Thyroid gland (tissue), 4 donors: ENCODE measurements around the gene POLN. TPM values are rescaled to one million over a fixed set of nuclear protein-coding genes. Genes with fewer than 3 reads are reported as not detected.

Experiments
- DNase-seq, 2 donors: peaks; one replicate each; pipeline ENCODE4 v3.0.0-alpha.2; 2019
- H3K27ac ChIP-seq, 3 donors: fragments of 200-600 bp; sonication (generic); 1 replicate in 2 of 3; 2 replicates in 1 of 3; pipeline ENCODE4 v1.5.1; 2016 to 2019; ENCODE audit warnings: mild to moderate bottlenecking in 1 of 3, moderate library complexity in 1 of 3
- H3K27me3 ChIP-seq: fragments of 200-600 bp; sonication (generic); one replicate; pipeline ENCODE4 v1.5.1; 2019
- H3K36me3 ChIP-seq, 2 donors: fragments of 200-600 bp; sonication (generic); one replicate each; pipeline ENCODE4 v1.5.1; 2016 to 2019
- H3K4me1 ChIP-seq, 2 donors: fragments of 200-600 bp; sonication (generic); one replicate each; pipeline ENCODE4 v1.5.1; 2017 to 2019
- H3K4me3 ChIP-seq, 3 donors: fragments of 200-600 bp; sonication (generic); replicated peaks in 1 of 3; 1 replicate in 2 of 3; 2 replicates in 1 of 3; pipeline ENCODE4 v1.5.1; 2016; ENCODE audit warnings: mild to moderate bottlenecking in 1 of 3
- H3K9me3 ChIP-seq: fragments of 200-600 bp; sonication (generic); one replicate; pipeline ENCODE4 v1.5.1; 2017
- CTCF ChIP-seq, 6 experiments: fragments of 200-600 bp in 3 of 6; fragments of 450-650 bp in 3 of 6; sonication (generic) in 3 of 6; IDR thresholded peaks; one replicate each; pipeline ENCODE4 v1.5.1; 2016 to 2019; ENCODE audit warnings: antibody characterized with exemption in 6 of 6, mild to moderate bottlenecking in 2 of 6, inconsistent platforms in 1 of 6, moderate library complexity in 1 of 6
- POLR2A ChIP-seq, 2 donors: fragments of 450-650 bp; IDR thresholded peaks; one replicate each; pipeline ENCODE4 v1.6.1; 2017; ENCODE audit warnings: antibody characterized with exemption in 2 of 2, mild to moderate bottlenecking in 2 of 2, moderate library complexity in 1 of 2
- WGBS, 2 donors: methylation state at CpG; one replicate each; pipeline ENCODE4 v1.1.5; 2017; 5-methylcytosine and 5-hydroxymethylcytosine counted together
- intact Hi-C: fragments of 100-400 bp; cut with DNase I; formaldehyde crosslinking; loops from one replicate; pipeline ENCODE4 v1.15.1; 2023
- total RNA-seq, 4 donors: library from RNA; depleted of rRNA; stranded (reverse); fragments of >200 nt; gene quantifications; one replicate each; pipeline ENCODE4 v1.2.3, GENCODE V29; 2016

The POLN gene
- total RNA-seq, 4 donors from 2014 or later, result 1.5 to 5.4 (median 3.0) TPM

GRCh38 chr4:2065106-2065930, 176.6 kb downstream of the POLN start:
- H3K27me3 ChIP-seq, result no peaks in the 10 kb centered on the region
- intact Hi-C loops, result no loop called here
- 78 to 88% methylated on average over 15 to 16 of the region's 24 CpGs for WGBS, 2 donors

GRCh38 chr4:2064276-2064991, 177.5 kb downstream of the POLN start:
- intact Hi-C loops, result no loop called here
- no peaks in the 10 kb centered on the region for H3K27me3 ChIP-seq

More at GRCh38 chr4:2065106-2065930, 176.6 kb downstream of the POLN start:
- no peak for DNase-seq
- Histone ChIP-seq H3K27ac (no peak overlapping the region), H3K4me1 (peaks cover 0 to 5% of the 10 kb centered on the region in 2 donors), H3K4me3 (no peak overlapping the region), H3K9me3 (no peaks in the 10 kb centered on the region), H3K36me3 (no peaks in the 10 kb centered on the region)
- TF ChIP-seq POLR2A (IDR thresholded peaks at IDR 0.05) (no peak), CTCF (IDR thresholded peaks at IDR 0.05) (no peak)

DNA sequence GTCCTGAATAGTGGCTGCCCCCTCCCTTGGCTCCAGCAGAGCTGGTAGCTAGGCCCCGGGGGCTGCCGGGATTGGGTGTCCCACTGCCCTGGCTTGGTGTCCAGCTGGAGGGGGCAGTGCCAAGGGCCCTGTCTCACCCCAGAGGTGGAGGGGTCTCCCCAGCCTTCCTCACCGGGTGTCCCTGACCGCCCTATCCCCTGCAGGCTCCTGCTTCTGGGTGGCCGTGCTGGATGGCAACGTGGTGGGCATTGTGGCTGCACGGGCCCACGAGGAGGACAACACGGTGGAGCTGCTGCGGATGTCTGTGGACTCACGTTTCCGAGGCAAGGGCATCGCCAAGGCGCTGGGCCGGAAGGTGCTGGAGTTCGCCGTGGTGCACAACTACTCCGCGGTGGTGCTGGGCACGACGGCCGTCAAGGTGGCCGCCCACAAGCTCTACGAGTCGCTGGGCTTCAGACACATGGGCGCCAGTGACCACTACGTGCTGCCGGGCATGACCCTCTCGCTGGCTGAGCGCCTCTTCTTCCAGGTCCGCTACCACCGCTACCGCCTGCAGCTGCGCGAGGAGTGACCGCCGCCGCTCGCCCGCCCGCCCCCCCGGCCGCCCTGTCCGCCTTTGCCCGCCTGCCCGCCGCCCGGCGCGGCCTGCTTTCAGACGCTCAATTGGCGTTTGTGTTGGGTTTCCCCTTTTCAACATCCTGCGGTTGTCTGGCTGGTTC, 178.2 kb downstream of the POLN start:
- DNase-seq, result no peak
- intact Hi-C loops, result no loop called here
- TF ChIP-seq POLR2A (IDR thresholded peaks at IDR 0.05) (no peak), CTCF (IDR thresholded peaks at IDR 0.05) (no peak)
- no peaks in the 10 kb centered on the region for H3K27me3 ChIP-seq
- no peaks in the 10 kb centered on the region for H3K9me3 ChIP-seq
- peaks cover 0 to 10% of the 10 kb centered on the region in 2 donors for H3K4me1 ChIP-seq
- no peak overlapping the region for H3K27ac ChIP-seq
- no peak overlapping the region for H3K4me3 ChIP-seq
- WGBS, 2 donors, result 96 to 97% methylated on average over 42 to 50 of the region's 53 CpGs
- H3K36me3 ChIP-seq, result no peaks in the 10 kb centered on the region

More at GRCh38 chr4:2064276-2064991, 177.5 kb downstream of the POLN start:
- no peak for DNase-seq
- Histone ChIP-seq H3K36me3 (no peaks in the 10 kb centered on the region), H3K9me3 (no peaks in the 10 kb centered on the region), H3K4me3 (no peak overlapping the region), H3K27ac (no peak overlapping the region), H3K4me1 (peaks cover 0 to 10% of the 10 kb centered on the region in 2 donors)
- TF ChIP-seq CTCF (IDR thresholded peaks at IDR 0.05) (no peak), POLR2A (IDR thresholded peaks at IDR 0.05) (no peak)
- 79 to 86% methylated on average over 15 to 17 of the region's 40 CpGs for WGBS, 2 donors

DNA sequence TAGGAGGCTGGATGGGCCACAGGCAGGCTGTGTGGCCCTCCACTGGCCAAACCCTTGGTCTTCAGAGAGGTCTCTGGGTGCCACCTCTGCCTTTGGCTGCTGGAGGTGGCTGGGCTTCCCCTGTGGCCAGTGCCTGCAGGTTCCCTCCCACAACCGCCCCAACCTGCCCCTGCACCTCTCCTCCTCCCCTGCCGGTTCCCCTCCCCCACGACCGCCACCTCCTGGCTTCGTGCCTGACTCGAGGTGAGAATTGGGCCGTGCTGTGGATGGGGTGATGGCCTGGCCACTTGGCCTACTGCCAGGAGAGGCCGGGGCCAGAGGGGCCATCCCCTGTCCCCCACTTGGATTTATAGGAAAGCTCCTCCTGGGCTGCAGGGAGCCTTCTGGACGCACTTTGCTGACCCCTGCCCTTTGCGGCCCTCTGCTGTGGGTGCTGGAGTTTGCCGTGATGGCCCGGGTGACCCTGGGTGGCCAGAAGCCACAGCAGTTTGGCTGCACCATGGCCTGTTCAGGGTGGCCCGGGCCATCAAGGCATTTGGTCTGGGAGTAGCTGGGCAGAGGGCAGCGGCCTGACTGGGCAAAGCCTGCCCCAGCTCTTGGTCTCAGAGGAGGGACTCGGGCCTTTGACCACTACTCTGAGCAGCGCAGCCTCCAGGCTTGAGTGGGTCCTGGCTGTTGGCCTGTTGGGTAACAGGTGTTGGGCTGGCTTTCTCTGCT, 179.0 kb downstream of the POLN start:
- no peak overlapping the region for H3K27ac ChIP-seq
- no peak overlapping the region for H3K4me3 ChIP-seq
- no peaks in the 10 kb centered on the region for H3K27me3 ChIP-seq
- intact Hi-C loops, result no loop called here
- H3K9me3 ChIP-seq, result no peaks in the 10 kb centered on the region
- TF ChIP-seq POLR2A (IDR thresholded peaks at IDR 0.05), result no peak
- TF ChIP-seq CTCF (IDR thresholded peaks at IDR 0.05), result no peak
- no peak for DNase-seq
- WGBS, 2 donors, result 61 to 83% methylated on average over 5 to 8 of the region's 16 CpGs
- peaks cover 0 to 15% of the 10 kb centered on the region in 2 donors for H3K4me1 ChIP-seq
- no peaks in the 10 kb centered on the region for H3K36me3 ChIP-seq
